ENCODE results near the gene ARHGAP15. TPM values are rescaled to one million over a fixed set of nuclear protein-coding genes. Genes with fewer than 3 reads are reported as not detected.
A peak's percentile ranks its signal among the peaks of the same experiment; 100 is the strongest.

The ARHGAP15 gene
- total RNA-seq, 2 donors from 2014 or later, result 0.86 TPM; not detected in 1

- 60 to 87% methylated on average over 1 to 2 of the region's 2 CpGs for WGBS, 2 experiments (ENCODE audit: insufficient coverage in 1 of 2, insufficient read length in 1 of 2)
- H3K4me1 Mint-ChIP-seq, result no peaks in the 10 kb centered on the region
These were observed 589.5 kb downstream of the ARHGAP15 start for GRCh38 chr2:143718745-143719144.

GRCh38 chr2:143719406-143719805 is 590.2 kb downstream of the ARHGAP15 start:
- Histone ChIP-seq H3K36me3 (ENCODE audit: control insufficient read depth, insufficient read depth, low read length) (no peaks in the 10 kb centered on the region), H3K9ac (ENCODE audit: extremely low read depth, low read length, poor library complexity, severe bottlenecking) (no peak overlapping the region), H3K27me3 (ENCODE audit: control insufficient read depth, insufficient read depth, low read length, poor library complexity, severe bottlenecking) (no peaks in the 10 kb centered on the region), H3K9me3 (ENCODE audit: control insufficient read depth, low read length) (peaks cover 6% of the 10 kb centered on the region), H3K4me1 (ENCODE audit: control insufficient read depth, insufficient read depth, low read length) (no peaks in the 10 kb centered on the region), H3K4me3 (ENCODE audit: low read length) (no peak overlapping the region), H3K27ac (ENCODE audit: low read depth, low read length) (no peak overlapping the region)
- Mint-ChIP-seq H3K4me3 (no peak overlapping the region), H3K9me3 (peaks cover 4% of the 10 kb centered on the region), H3K36me3 (ENCODE audit: low read depth) (peaks cover 2% of the 10 kb centered on the region), H3K4me1 (no peaks in the 10 kb centered on the region), H3K27me3 (ENCODE audit: insufficient read depth) (no peaks in the 10 kb centered on the region), H3K27ac (no peak overlapping the region)
- DNase-seq, result no peak
- 76% methylated on average over 2 of the region's 2 CpGs; no CpG with 5 or more reads in 1 of the 2 experiments for WGBS, 2 experiments (ENCODE audit: insufficient coverage in 1 of 2, insufficient read length in 1 of 2)
- TF ChIP-seq CTCF (conservative IDR thresholded peaks at IDR 0.05), result no peak

More at GRCh38 chr2:143718745-143719144, 589.5 kb downstream of the ARHGAP15 start:
- H3K27ac ChIP-seq (ENCODE audit: low read depth, low read length), result no peak overlapping the region
- no peak for TF ChIP-seq CTCF (conservative IDR thresholded peaks at IDR 0.05)
- no peak overlapping the region for H3K9ac ChIP-seq (ENCODE audit: extremely low read depth, low read length, poor library complexity, severe bottlenecking)
- DNase-seq, result no peak
- Mint-ChIP-seq H3K9me3 (peaks cover 9% of the 10 kb centered on the region), H3K27ac (no peak overlapping the region), H3K36me3 (ENCODE audit: low read depth) (peaks cover 2% of the 10 kb centered on the region), H3K4me3 (no peak overlapping the region), H3K27me3 (ENCODE audit: insufficient read depth) (no peaks in the 10 kb centered on the region)
- no peaks in the 10 kb centered on the region for H3K4me1 ChIP-seq (ENCODE audit: control insufficient read depth, insufficient read depth, low read length)
- H3K4me3 ChIP-seq (ENCODE audit: low read length), result no peak overlapping the region
- H3K27me3 ChIP-seq (ENCODE audit: control insufficient read depth, insufficient read depth, low read length, poor library complexity, severe bottlenecking), result no peaks in the 10 kb centered on the region
- no peaks in the 10 kb centered on the region for H3K36me3 ChIP-seq (ENCODE audit: control insufficient read depth, insufficient read depth, low read length)
- H3K9me3 ChIP-seq (ENCODE audit: control insufficient read depth, low read length), result peaks cover 12% of the 10 kb centered on the region

- Histone ChIP-seq H3K27me3 (ENCODE audit: control insufficient read depth, insufficient read depth, low read length, poor library complexity, severe bottlenecking) (no peaks in the 10 kb centered on the region), H3K9me3 (ENCODE audit: control insufficient read depth, low read length) (no peaks in the 10 kb centered on the region), H3K4me3 (ENCODE audit: low read length) (no peak overlapping the region), H3K4me1 (ENCODE audit: control insufficient read depth, insufficient read depth, low read length) (no peaks in the 10 kb centered on the region), H3K36me3 (ENCODE audit: control insufficient read depth, insufficient read depth, low read length) (no peaks in the 10 kb centered on the region), H3K27ac (ENCODE audit: low read depth, low read length) (no peak overlapping the region), H3K9ac (ENCODE audit: extremely low read depth, low read length, poor library complexity, severe bottlenecking) (no peak overlapping the region)
- peak; percentile 65 for TF ChIP-seq CTCF (conservative IDR thresholded peaks at IDR 0.05)
- Mint-ChIP-seq H3K4me3 (no peak overlapping the region), H3K27me3 (ENCODE audit: insufficient read depth) (no peaks in the 10 kb centered on the region), H3K4me1 (no peaks in the 10 kb centered on the region), H3K9me3 (no peaks in the 10 kb centered on the region), H3K36me3 (ENCODE audit: low read depth) (no peaks in the 10 kb centered on the region), H3K27ac (no peak overlapping the region)
- DNase-seq, result peak; percentile 65
- WGBS, 2 experiments (ENCODE audit: insufficient coverage in 1 of 2, insufficient read length in 1 of 2), result 86 to 89% methylated on average over 14 to 17 of the region's 17 CpGs
These were observed 591.0 kb downstream of the ARHGAP15 start for GRCh38 chr2:143720095-143720664.
